ENCODE data around the gene NMNAT2. TPM values are rescaled to one million over a fixed set of nuclear protein-coding genes. Genes with fewer than 3 reads are reported as not detected.

NMNAT2 gene
- polyA plus RNA-seq, 1 donor from 2014 or later: 43.8 TPM

GRCh38 chr1:183304440-183305107 lies 113.6 kb downstream of the NMNAT2 start:
- H3K9me2 ChIP-seq (ENCODE audit: insufficient read depth, low read length): no peaks in the 10 kb centered on the region
- H3K27ac ChIP-seq (ENCODE audit: low read length): no peak overlapping the region
- H3K36me3 ChIP-seq (ENCODE audit: insufficient read depth, low read length): no peaks in the 10 kb centered on the region
- no peaks in the 10 kb centered on the region for H3K79me2 ChIP-seq (replicated peaks; ENCODE audit: insufficient read depth, low read length)
- H3F3A ChIP-seq (ENCODE audit: insufficient read depth, low read length, poor library complexity, severe bottlenecking): no peaks in the 10 kb centered on the region
- H3K4me2 ChIP-seq (ENCODE audit: low read length): no peak overlapping the region
- no peak overlapping the region for H2AFZ ChIP-seq (ENCODE audit: low read depth, low read length)
- H3K9me3 ChIP-seq (ENCODE audit: low read length): no peaks in the 10 kb centered on the region
- H3K27me3 ChIP-seq (ENCODE audit: insufficient read depth, low read depth, low read length): no peaks in the 10 kb centered on the region
- no peaks in the 10 kb centered on the region for H4K20me1 ChIP-seq (ENCODE audit: insufficient read depth)
- no peak overlapping the region for H3K4me3 ChIP-seq (ENCODE audit: low read length)
- H3K9ac ChIP-seq (ENCODE audit: low read length): no peak overlapping the region
- TF ChIP-seq TAF1 (IDR thresholded peaks at IDR 0.05; ENCODE audit: low read depth) (no peak), EZH2 (IDR thresholded peaks at IDR 0.05; ENCODE audit: borderline replicate concordance, insufficient read depth, low read length, poor library complexity, severe bottlenecking) (no peak), POLR2AphosphoS5 (IDR thresholded peaks at IDR 0.05) (no peak), RAD21 (conservative IDR thresholded peaks at IDR 0.05) (no peak), EP300 (conservative IDR thresholded peaks at IDR 0.05; ENCODE audit: poor library complexity, severe bottlenecking) (no peak), SMC3 (conservative IDR thresholded peaks at IDR 0.05; ENCODE audit: poor library complexity) (no peak), MXI1 (conservative IDR thresholded peaks at IDR 0.05; ENCODE audit: poor library complexity, severe bottlenecking) (no peak)
- TF ChIP-seq, protein P1, sequence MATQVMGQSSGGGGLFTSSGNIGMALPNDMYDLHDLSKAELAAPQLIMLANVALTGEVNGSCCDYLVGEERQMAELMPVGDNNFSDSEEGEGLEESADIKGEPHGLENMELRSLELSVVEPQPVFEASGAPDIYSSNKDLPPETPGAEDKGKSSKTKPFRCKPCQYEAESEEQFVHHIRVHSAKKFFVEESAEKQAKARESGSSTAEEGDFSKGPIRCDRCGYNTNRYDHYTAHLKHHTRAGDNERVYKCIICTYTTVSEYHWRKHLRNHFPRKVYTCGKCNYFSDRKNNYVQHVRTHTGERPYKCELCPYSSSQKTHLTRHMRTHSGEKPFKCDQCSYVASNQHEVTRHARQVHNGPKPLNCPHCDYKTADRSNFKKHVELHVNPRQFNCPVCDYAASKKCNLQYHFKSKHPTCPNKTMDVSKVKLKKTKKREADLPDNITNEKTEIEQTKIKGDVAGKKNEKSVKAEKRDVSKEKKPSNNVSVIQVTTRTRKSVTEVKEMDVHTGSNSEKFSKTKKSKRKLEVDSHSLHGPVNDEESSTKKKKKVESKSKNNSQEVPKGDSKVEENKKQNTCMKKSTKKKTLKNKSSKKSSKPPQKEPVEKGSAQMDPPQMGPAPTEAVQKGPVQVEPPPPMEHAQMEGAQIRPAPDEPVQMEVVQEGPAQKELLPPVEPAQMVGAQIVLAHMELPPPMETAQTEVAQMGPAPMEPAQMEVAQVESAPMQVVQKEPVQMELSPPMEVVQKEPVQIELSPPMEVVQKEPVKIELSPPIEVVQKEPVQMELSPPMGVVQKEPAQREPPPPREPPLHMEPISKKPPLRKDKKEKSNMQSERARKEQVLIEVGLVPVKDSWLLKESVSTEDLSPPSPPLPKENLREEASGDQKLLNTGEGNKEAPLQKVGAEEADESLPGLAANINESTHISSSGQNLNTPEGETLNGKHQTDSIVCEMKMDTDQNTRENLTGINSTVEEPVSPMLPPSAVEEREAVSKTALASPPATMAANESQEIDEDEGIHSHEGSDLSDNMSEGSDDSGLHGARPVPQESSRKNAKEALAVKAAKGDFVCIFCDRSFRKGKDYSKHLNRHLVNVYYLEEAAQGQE (IDR thresholded peaks at IDR 0.05; ENCODE audit: borderline replicate concordance): no peak
- TF ChIP-seq, protein P2, sequence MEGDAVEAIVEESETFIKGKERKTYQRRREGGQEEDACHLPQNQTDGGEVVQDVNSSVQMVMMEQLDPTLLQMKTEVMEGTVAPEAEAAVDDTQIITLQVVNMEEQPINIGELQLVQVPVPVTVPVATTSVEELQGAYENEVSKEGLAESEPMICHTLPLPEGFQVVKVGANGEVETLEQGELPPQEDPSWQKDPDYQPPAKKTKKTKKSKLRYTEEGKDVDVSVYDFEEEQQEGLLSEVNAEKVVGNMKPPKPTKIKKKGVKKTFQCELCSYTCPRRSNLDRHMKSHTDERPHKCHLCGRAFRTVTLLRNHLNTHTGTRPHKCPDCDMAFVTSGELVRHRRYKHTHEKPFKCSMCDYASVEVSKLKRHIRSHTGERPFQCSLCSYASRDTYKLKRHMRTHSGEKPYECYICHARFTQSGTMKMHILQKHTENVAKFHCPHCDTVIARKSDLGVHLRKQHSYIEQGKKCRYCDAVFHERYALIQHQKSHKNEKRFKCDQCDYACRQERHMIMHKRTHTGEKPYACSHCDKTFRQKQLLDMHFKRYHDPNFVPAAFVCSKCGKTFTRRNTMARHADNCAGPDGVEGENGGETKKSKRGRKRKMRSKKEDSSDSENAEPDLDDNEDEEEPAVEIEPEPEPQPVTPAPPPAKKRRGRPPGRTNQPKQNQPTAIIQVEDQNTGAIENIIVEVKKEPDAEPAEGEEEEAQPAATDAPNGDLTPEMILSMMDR (IDR thresholded peaks at IDR 0.05; ENCODE audit: poor library complexity, severe bottlenecking): no peak

- H3K27me3 ChIP-seq (ENCODE audit: insufficient read depth, low read depth, low read length): no peaks in the 10 kb centered on the region
- no peak overlapping the region for H2AFZ ChIP-seq (ENCODE audit: low read depth, low read length)
- H3K9ac ChIP-seq (ENCODE audit: low read length): no peak overlapping the region
- H3K27ac ChIP-seq (ENCODE audit: low read length): no peak overlapping the region
- H3F3A ChIP-seq (ENCODE audit: insufficient read depth, low read length, poor library complexity, severe bottlenecking): no peaks in the 10 kb centered on the region
- no peaks in the 10 kb centered on the region for H3K79me2 ChIP-seq (replicated peaks; ENCODE audit: insufficient read depth, low read length)
- H3K4me2 ChIP-seq (ENCODE audit: low read length): no peak overlapping the region
- no peaks in the 10 kb centered on the region for H4K20me1 ChIP-seq (ENCODE audit: insufficient read depth)
- H3K36me3 ChIP-seq (ENCODE audit: insufficient read depth, low read length): no peaks in the 10 kb centered on the region
- H3K4me3 ChIP-seq (ENCODE audit: low read length): no peak overlapping the region
- H3K9me3 ChIP-seq (ENCODE audit: low read length): no peaks in the 10 kb centered on the region
- H3K9me2 ChIP-seq (ENCODE audit: insufficient read depth, low read length): no peaks in the 10 kb centered on the region
- TF ChIP-seq, protein P2 (IDR thresholded peaks at IDR 0.05; ENCODE audit: poor library complexity, severe bottlenecking): no peak
- TF ChIP-seq, protein P1 (IDR thresholded peaks at IDR 0.05; ENCODE audit: borderline replicate concordance): no peak
- no peak for TF ChIP-seq EP300 (conservative IDR thresholded peaks at IDR 0.05; ENCODE audit: poor library complexity, severe bottlenecking)
- no peak for TF ChIP-seq RAD21 (conservative IDR thresholded peaks at IDR 0.05)
- no peak for TF ChIP-seq SMC3 (conservative IDR thresholded peaks at IDR 0.05; ENCODE audit: poor library complexity)
- TF ChIP-seq EZH2 (IDR thresholded peaks at IDR 0.05; ENCODE audit: borderline replicate concordance, insufficient read depth, low read length, poor library complexity, severe bottlenecking): no peak
- TF ChIP-seq POLR2AphosphoS5 (IDR thresholded peaks at IDR 0.05): no peak
- TF ChIP-seq TAF1 (IDR thresholded peaks at IDR 0.05; ENCODE audit: low read depth): no peak
- TF ChIP-seq MXI1 (conservative IDR thresholded peaks at IDR 0.05; ENCODE audit: poor library complexity, severe bottlenecking): no peak
Measured at GRCh38 chr1:183303901-183304300, 114.3 kb downstream of the NMNAT2 start.
